Right lobe of liver (tissue), 4 donors: ENCODE results near the gene TRIP11.

Experiments
- CTCF ChIP-seq, 4 donors: fragments of 200-600 bp in 3 of 4; fragments of 450-650 bp in 1 of 4; IDR thresholded peaks; one replicate each; pipeline versions ENCODE4 v1.5.1 to v1.8.0; 2016 to 2022; ENCODE audit warnings: antibody characterized with exemption in 4 of 4, mild to moderate bottlenecking in 2 of 4
- POLR2A ChIP-seq: fragments of 450-650 bp; IDR thresholded peaks from one replicate; pipeline ENCODE4 v1.6.1; 2017; ENCODE audit warnings: antibody characterized with exemption, mild to moderate bottlenecking
- donor health status: DM: no; HTN: no; CAD: no.
- donor health status: DM: no; HTN: no; CAD: no.
- donor health status: DM: no; HTN: yes; CAD: no.

- TF ChIP-seq CTCF (IDR thresholded peaks at IDR 0.05): no peak
- TF ChIP-seq POLR2A: no peak
Measured at GRCh38 chr14:91927800-91928199, 112.1 kb downstream of the TRIP11 start.
